GM19043 (cell line): ENCODE measurements around the gene CDH13.

Source experiments
- ATAC-seq: cut with Tn5 transposase; IDR thresholded peaks from one replicate; pipeline ENCODE4 v1.9.1; 2021; ENCODE audit warnings: low read depth; ENCODE audit not compliant: unreplicated experiment

The CDH13 gene

DNA sequence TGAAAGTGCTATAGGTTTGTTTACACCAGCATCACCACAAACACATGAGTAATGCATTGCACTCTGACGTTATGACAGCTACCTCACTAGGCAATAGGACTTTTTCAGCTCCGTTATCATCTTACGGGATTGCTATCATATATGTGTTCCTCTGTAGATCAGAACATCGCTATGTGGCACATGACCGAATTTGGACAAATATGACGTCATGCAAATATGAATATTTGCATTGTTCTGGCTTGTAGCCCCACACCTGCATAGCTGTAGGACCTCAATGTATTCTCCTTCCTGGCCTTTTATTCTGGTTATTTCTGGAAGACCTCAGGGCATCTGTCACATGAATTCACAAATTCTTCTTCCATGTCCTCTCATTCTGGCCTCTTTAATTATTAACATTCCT, 393.2 kb downstream of the CDH13 start:
- no peak for ATAC-seq

DNA sequence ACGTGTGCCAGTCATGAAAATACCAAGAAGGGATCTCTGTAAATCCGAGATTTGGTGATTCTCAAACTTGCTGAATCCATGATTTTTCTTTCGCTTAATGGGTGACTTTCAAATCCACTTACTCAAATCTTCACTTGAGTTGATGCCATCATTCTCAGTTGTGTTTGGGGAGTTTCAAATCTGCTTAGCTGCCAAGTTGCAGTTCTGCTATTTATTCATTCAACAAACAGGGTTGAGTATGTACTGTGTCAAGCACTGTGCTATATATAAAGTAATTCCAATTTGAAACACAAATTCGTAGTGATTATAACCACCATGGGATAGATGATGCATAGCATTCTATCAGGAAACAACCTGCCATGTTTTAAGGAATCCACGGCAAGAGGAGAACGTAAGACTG, 394.3 kb downstream of the CDH13 start:
- no peak for ATAC-seq

DNA sequence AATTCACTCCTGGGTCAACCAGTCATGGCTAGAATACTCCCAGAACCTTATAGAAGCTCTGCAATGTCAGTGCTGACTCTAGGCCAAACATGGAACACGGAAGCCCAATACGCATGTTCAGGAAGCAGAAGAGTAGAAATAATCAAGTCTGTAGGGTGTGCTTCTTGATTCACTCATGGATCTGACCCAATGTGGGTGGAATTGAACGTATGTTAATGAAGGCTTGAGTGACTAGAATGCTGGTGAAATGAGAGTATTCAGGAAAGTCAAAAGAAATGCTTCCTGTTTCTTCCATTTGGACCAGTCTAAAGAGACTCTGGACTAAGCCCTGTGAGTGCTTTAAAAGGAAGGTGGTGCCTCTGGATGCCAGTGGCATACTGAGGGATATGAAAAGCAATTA, 395.0 kb downstream of the CDH13 start:
- no peak for ATAC-seq

DNA sequence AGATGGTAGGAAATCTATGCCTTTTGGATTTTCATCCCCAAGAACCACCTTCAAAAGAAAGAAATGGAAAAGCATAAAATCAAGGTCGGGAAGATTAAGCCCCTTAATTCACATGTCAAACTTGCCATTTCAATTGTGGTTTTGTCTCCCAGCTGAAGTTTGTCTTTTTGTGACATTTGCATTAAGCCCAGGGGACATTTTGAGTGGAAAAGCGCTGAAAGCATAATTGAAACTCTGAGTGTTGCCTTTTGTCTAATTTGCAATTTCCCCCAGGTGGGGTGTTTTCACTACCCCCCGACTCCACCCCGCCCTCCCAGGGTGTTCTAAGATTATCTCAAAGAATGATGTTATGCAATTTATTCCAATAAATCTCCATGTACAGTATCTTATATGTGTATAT, 396.2 kb downstream of the CDH13 start:
- no peak for ATAC-seq

DNA sequence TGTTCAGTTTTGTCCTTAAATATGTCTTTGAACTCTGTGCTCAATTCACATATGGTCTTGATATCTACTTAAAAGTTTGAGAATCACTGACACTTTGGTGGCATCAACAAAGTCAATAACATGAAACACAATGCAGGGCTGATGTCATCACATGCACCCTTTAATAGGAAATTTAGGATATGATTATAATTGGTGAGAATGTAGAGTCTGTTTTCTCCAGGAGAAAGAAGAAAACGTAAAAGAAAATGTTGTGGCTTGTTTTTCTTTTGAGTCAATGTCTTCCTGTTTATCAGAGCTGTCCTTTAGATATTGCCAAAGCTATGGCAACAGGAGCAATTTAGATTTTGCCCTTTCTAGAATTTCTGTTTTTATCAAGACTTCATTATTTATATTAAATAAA, 396.9 kb downstream of the CDH13 start:
- no peak for ATAC-seq

DNA sequence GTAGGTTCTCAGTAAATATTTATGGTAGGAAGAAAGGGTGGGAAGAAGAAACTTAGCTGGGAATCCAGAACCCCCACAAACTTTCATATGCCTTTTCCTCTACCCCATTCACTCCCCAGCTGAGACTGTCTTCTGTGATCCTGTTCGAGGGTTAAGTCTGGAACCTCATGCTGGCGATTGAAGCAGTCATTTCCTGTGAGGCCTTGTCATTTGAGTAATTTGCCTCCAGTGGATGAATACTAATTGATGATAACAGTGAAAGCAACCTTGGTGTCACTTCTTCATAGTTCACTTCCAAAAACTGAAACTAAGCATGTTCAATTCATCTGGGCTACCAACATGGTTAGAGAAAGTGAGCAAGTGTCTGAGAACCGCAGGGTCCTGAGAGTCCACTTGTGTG, 401.2 kb downstream of the CDH13 start:
- ATAC-seq = no peak

DNA sequence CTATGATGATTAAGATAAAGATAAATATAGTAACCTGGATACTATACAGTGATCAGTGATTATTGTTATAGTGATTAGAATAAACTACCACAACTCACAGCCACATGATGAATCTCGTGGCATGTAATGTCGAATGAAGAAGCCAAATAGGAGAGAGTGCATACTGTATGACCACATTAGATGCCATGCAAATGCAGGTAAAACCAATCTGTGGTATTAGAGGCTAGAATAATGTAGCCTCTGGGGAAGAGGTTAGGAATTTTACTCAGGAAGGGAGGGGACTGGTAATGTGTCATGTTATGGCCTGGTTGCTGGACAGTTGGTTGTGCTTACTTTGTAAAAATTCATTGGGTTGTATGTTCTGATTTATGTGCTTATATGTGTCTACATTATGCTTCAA, 402.7 kb downstream of the CDH13 start:
- ATAC-seq = no peak

DNA sequence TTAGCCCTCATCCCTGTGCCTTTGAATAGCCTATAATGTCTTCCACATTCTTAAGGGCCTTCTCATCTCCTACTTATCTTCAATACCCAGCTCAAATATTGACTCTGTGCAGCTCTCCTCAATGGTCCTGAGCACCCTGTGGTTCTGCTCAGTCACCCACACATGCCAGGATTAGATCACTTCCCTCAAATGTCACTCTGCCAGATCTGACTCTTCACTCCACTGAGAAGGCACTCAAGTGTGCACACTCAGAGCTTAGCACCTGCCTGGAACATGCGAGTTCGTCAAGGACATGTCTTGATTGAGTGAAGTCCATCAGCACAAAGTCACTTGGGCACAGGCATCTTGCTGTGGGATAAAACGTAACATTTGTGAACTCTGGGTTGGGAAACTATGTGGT, 404.8 kb downstream of the CDH13 start:
- no peak for ATAC-seq

DNA sequence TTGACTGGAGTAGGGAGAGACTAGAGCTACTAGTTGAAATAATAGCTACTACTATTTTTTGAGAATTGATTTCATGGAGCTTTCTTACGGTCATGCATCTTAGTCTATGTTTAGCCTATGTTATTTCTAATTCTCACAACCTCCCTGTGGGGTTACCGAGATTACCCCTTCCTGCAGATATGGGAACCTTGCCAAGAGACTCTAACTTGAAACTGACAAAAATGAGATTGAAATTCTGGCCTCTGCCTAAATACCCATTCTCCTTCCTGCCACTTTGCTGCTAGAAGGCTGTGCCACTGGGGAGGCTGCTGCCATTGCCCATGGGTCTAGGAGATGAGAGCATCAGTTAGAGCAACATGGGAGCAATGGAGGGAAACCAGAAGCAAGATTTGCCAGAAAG, 410.3 kb downstream of the CDH13 start:
- no peak for ATAC-seq

DNA sequence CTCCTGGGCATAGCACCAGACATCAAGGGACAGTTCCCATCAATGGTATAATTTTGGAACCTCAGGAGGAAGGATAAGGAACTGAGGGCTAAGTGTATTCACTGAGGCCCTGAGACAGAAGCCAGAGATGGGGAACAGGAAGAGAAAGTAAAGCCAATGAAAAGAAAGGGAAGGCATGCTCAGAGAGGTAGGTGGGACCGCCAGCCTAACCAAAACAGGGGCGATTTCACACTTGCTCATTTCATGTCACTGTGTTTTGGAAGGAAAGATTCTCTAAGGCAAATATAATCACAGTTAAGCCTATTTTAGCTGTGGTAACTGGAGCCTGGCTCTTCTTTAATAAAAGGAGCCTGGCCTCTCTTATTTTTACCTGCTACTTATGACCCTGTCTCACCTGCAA, 411.1 kb downstream of the CDH13 start:
- no peak for ATAC-seq

DNA sequence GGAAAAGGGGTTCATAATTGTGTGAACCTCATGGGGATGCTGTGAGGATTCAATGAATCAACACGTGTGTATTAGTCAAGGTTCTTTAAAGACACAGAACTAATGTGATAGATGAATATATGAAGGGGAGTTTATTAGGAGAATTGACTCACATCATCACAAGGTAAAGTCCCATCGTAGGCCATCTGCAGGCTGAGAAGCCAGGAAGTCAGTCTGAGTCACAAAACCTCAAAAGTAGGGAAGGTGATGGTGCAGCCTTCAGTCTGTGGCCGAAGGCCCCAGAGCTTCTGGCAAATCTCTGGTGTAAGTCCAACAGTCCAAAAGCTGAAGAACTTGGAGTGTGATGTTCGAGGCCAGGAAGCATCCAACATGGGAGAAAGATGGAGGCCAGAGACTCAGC, 413.4 kb downstream of the CDH13 start:
- ATAC-seq = no peak

DNA sequence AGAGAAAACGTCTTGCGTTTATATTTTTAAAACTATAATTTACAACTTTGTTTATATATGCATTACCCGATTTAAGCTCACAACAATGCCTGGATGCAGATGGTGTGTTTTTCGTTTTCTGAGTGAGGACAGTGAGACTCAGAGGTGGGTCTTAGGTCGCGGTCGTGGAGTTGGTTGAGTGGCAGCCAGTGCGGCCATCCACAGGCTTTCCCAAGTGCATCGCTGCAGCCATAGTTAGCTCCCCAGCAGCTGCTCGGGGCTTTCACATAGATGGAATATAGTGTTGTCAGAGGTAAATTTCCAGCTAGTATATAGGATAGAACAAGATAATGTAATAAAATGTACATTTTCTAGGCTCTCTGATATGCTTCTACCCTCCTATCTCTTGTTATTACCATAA, 417.8 kb downstream of the CDH13 start:
- no peak for ATAC-seq

DNA sequence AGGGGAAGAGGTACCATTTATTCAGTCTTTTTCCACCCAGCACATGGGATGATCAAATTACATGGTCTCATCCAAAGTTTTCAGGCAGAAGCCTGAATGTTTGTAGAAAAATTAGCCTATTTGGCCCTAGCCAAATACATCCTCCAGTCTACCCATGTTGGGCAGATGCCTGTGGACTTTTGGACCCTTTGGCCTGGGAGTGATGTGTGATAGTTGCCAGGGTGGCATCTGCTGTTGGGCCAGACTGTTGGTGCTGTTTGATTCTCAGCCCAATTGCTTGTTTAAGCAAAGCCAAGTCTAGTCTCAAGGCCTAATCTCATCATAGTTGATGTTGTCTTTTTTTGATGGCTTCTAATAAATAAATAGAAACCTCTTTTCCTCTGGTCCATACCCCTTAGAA, 419.0 kb downstream of the CDH13 start:
- ATAC-seq = no peak

DNA sequence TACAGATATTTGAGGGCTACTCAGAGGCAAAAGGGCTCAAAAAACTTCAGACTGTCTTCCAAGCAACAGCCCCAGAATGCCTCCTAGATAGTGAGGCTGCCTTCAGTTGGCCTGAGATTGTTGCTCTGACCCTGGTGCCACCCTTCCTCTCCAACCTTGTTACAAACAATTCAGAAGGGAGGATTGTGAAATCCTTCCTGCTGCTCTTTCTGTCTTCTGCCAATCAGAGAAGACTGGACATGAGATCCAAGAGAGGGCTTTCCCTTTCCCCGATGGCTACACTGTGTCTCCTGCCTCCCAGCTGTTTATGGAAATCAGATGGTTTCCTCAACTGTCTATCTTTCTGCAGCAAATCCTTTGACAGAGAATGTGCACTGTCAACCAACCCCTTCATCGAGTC, 419.9 kb downstream of the CDH13 start:
- no peak for ATAC-seq

DNA sequence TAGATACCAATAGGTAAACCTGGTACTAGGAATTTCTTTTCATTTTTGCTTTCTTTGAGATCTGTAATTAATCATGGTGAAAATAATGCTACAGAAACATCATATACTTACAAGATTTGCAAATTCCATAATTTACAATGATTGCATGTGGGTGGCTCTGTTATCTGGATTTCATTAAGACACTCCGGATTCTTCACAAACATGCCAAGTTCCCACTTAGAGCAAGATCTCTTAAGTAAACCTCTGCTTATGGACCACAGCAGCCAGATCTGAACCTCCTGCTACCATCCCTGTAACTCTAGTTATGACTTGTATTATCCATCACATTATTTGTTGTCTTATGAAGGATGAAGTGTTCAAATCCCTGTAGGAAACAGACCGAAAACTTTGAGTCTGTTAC, 424.7 kb downstream of the CDH13 start:
- ATAC-seq = no peak

DNA sequence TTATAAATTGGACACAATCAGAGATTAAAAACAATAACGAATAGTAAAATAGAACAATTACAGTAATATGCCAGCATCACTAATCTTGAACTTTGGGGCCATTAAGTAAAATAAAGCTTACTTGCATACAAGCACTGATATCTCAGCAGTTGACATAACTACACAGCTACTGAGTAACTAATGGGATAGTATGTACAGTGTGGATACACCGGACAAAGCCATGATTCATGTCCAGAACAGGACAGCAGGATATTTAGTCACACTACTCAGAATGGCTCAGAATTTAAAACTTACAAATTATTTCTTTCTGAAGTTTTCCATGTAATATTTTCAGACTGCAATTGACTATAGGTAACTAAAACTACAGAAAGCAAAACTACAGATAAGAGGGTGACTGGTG, 427.5 kb downstream of the CDH13 start:
- ATAC-seq = no peak

DNA sequence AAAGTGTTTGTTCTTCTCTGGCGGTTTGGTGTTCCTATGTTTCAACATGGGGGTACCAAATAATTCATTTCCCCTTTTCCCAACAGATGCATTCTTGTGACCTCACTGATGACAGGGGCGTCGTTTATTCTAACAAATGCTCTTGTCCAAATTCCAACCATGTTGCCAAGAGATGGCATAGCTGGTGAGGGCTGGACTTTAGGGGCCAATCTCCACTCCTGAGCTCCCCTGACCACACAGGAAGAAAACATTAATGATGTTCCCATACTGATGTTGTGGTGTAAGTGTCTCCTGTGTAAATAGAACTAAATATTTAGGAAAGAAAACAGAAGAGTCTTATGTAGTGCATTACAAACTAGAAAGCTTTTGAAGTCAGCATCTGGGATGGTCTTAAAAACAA, 431.6 kb downstream of the CDH13 start:
- ATAC-seq = no peak

DNA sequence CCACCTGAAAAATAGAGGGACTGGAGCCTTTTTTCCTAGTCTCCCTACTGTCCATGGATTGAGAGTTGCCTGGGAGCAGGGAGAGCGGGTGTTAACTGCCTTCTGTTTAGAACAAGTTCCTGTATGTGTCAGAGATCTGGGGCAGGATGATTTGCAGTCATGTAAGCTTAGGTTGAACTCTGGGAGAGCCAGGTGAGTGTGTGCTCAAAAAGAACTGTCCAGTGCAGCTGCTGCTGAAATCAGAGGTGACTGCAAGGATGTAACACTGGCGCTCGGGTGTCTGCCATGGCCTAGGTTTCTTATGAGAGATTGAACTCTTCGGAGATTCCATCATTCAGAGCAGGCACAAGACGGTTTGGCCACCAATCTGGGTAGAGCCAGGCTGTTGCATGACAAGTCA, 432.5 kb downstream of the CDH13 start:
- ATAC-seq = no peak

DNA sequence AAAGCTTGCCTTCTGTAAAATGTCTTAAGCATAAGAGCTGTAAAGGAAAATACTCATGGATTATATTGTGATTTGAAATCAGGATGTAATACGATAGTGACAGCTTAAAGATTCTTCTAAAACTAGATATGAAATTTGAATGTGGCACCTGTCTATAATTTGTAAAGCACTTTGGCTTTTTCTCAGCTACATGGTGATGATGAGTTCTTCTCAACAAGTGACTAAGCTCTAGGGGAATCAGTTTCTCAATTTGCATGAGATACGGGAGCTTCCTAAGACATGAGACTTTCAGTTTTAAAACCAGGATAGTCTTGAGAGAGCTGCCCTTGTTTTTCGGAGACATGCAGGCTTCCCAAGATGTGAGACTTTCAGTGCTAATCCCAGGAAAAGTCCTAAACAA, 439.2 kb downstream of the CDH13 start:
- ATAC-seq = no peak

DNA sequence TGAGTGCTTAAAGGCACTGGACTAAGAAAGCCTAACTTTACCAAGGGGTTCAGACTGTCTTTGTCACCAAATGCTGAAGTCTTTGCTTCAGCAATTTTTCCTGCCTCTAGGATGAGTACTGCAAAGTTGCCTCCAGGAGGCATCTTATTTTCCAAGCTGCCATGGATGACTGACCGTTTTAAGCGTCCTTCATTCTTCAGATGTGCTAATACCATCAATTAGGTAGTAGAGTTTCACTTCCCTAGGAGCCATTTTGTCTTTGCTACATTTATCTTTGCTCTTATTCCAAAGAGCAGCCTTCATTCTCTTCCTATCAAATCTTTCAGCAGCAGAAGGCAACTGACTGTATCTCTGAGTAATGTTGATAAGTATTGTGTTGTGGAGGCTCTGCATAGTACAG, 440.1 kb downstream of the CDH13 start:
- no peak for ATAC-seq

DNA sequence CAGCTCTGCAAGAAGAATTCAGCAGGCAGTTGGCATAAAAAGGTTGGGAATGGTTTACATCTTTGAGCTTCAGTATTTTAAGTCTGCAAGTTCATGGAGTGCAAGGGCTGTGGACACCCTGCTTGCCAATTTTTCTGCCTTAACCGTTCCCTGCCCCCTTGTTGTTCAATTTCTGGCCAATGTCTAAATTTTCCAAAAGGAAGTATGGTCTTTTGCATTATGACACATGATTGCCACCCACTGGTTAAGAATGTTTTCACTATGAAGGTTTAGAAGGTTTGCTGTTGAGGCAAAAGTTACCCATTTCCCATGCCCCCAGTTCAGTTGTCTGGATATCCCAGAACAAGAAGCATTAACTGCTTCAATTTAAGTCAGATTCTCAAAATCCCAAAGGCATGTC, 441.9 kb downstream of the CDH13 start:
- ATAC-seq = no peak

DNA sequence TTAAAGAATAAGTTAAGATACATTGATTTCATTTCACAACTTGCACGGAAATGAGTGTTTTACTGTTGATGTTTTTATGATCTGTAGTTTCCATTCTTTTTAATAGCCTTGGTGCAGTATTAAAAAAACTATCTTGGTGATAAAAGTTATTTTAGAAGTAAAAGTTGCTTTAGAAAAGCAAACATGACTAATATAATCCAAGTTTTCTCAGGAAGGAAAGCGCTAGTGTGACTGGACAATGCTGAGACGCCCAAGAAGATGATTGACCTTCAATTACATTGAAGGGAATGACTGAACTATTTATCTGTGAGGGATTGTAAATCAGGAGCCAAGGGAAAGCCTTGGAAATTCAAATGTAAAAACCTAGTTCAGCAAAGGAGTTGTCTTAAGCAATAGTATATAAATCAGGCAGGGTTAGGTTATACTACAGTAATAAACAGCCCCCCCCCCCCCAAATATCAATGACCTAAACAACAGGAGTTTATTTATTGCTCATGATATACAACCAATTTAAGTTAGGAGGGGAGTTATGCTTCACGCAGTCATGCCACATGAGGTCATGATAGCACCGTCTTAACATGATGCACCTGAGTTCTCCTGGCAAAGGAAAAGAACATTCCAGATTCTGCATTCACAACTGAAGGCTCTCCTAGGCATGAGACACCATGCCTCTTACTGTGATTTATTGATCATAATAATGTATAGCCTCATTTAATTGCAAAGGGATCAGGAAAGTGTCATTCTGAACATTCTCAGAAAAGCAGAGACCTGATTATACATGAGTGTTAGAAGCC, 443.8 kb downstream of the CDH13 start:
- no peak for ATAC-seq

DNA sequence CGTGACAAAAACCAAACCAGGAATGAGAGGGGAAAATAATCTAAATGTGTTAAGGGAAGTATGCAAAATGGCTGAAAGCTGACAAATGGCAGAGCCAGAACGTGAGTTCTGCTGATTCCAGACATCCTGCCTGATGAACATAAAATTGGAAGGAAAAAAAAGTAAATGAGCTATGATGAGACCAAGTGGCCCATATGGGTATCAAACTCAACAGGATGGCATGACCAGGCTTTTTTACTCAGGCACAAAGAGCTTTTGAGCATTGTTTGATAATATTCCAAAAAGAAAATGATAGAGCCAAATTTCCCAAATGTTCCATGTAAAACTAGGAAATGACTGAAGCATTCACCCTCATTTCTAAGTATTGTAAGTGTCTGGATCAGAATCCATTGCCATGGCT, 449.2 kb downstream of the CDH13 start:
- ATAC-seq = no peak
